GM18507 (cell line): Measurements from ENCODE around the gene TAS1R1.

Source experiments
- DNase-seq: peaks from one replicate; pipeline ENCODE4 v3.0.0; 2011; ENCODE audit warnings: low read depth; ENCODE audit not compliant: insufficient read length; ENCODE audit errors: extremely low spot score
- FAIRE-seq: peaks from 2 replicates; lab custom pipeline; 2011; peaks lifted over from hg19 to GRCh38; lab: Jason Lieb, UNC

TAS1R1 gene

DNA sequence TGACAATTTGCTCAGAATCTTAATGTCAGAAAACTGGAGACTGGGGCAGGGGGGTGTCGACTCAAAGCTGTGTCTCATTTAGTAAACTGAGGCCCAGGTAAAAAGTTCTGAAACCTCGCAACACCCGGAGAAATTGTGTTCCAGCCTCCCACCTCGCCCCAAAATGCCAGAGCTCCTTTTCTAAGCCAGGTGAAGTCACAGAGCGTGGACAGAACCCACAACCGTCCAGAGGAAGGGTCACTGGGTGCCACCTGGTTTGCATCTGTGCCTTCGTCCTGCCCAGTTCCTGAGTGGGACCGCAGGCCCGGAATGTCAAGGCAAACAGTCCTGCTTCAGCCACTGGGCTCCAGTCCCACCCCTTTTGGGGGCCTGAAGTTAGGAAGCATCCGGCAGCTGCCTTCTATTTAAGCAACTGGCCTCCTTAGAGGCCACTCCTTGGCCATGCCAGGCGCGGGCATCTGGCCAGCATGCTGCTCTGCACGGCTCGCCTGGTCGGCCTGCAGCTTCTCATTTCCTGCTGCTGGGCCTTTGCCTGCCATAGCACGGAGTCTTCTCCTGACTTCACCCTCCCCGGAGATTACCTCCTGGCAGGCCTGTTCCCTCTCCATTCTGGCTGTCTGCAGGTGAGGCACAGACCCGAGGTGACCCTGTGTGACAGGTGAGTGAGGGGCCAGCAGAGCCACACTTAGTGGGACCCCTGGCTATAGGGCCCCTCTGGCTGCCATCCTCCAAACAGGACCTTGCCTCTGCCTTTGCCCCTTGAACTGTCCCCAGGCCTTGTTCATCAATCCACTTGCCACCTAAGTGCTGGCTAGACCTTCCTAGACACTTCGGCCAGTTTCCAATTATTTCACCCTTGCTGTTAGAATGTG lies at the start of gene TAS1R1:
Gene TAS1R1 (plus strand): TSS at position 401 of the 872 bp plus-strand sequence. CDS start 67 bp downstream, at position 468.
- DNase-seq (no peak), FAIRE-seq (no peak)

DNA sequence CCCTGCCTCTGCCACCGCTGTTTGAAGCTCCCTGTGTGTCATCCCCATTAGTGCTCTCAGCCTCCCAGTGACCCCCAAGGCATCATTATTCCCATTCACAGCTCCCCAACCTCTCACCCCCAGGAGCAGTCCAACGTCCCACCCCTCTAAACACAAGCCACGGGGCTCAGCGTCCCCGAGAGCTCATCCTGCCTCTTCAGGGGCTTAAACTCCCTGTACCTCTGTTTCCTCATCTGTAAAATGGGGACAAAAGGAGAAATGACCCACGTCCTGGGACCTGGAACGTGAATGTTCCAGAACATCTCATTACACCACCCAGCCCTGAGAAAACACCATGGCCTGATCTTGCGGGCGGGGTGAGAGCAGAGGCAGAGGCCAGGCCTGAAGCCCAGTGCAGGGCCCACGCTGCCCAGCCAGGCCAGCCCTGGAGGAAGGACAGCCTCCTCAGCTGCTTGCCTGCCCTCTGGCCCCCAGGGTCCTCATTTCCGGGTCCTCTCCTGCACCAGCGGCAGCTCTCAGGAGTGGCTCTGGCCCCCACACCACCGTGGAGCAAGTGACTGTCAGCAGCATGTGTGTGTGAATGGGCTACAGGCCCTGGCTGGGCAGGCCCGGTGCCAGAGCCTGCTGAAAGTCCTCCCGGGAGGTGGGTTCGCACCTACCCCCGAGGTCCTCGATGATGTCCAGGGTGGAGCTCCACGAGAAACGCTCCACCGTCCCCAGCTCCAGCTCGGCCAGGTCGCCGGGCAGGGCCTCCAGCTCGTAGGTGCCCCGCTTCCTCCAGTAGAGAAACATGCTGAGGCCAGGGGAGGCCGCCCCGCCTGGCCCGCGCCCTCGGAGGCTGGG lies 49.5 kb upstream of the TAS1R1 start:
- DNase-seq: no peak

DNA sequence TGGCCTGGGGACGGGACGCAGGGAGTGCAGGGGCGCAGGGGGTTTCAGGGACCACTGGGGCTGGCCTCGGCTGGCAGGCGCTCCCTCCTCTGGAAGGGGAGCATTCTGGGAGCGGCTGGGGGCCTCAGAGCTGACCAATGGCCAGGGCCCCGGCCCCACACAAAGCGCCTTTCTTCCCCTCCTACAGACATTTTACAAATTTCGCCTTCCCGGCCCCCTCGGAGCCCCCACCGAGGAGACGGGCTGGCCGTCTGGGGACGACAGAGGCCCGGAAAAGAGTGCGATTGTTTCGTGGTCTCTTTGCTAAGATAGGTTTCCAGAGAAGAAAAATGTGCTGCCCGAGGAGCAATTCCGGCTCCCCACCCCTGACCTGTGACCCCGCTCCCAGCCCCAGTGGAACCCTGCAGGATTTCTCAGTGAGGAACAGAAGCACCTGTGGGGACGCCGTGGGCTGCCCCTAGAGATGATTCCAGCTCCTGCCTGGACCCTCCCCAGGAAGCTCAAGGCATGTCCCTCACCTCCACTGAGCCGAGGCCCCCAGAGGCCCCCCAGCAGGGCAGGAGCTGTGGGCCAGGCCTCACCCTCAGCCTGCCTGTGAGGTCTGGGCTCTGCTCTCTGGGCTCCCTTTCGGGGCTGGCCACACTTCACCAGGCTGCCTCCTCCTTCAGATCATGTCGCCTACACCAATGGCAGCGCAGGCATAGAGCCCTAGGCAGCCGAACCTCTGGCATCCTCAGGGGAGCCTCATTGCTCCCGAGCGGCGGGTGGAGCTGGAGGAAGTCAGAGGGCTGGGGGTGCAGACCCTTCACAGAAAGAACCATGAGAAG lies 48.7 kb upstream of the TAS1R1 start:
- DNase-seq (no peak), FAIRE-seq (no peak)

More for the DNA sequence above, 49.5 kb upstream of the TAS1R1 start:
- no peak for FAIRE-seq

GRCh38 chr1:6507037-6507428 lies 48.1 kb upstream of the TAS1R1 start:
- DNase-seq (no peak), FAIRE-seq (no peak)

DNA sequence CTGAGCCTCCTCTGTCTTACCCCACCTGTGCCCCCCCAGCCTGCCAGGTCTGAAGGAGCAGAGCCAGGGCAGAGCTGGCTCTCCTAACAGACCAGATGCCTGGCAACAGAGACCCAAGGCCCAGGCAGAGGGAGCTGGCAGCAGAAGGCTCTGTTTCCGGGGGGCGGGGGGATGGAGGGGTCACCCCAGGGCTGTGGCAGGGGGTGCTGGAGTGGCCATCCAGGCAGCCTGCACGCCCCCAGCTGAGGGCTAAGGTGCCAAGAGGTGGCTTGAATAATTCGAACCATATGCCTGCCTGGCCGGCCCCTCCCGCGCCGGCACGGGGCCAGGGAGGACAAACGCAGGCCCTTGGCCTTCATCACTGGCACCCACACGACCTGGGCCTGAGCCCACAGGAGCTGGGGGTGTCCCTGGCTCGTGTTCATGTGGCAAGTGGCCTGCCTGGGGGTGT lies 47.6 kb upstream of the TAS1R1 start:
- DNase-seq (no peak), FAIRE-seq (no peak)

DNA sequence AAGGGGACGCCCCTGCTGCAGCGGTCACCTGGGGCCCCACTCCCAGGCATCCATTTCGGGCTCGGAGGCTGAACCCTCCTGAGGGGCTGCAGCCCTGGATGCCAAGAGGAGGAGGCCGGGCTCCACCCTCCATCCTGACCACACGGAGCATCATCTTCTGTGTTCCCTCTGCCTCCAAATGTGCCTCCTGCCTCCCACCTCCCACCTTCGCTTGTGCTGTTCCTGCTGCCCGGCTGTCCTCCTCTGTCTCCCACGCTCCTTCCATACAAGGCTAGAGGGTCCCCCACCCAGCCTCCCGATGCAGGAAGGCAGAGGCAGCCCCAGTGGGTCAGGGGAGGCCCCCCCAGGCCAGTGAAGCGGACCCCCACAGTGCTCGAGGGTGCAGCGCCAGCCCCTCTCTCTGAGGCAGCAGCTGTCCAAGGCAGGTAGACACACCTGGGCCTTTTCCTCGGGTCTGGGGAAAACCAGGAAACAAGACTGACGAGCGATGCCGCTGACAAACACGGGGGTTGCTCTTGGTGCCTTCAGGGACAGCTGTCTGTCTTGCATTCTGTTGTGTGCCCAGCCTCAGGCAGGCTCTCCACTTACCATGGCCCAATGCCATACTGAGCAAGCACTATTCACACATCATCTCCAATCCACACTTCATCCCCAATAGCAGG lies 46.8 kb upstream of the TAS1R1 start:
- no peak for FAIRE-seq
- no peak for DNase-seq

DNA sequence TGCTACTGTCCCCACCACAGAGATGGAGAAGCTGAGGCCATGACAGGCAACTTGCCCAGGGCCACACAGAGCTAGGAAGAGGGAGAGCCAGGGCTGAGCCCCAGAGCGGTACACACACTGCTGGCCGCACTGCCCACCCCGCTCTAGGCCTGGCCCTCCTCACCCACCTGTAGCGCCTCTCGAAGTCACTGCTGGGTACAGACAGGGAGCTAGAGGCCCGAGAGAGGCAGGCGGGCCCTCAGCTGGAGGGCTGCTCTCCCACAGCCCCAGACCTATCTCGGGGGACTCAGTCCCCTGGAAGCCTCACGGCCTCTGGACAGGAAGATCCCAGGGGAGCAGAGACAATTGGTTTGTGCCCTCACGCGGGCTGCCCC lies 46.3 kb upstream of the TAS1R1 start:
- no peak for DNase-seq

DNA sequence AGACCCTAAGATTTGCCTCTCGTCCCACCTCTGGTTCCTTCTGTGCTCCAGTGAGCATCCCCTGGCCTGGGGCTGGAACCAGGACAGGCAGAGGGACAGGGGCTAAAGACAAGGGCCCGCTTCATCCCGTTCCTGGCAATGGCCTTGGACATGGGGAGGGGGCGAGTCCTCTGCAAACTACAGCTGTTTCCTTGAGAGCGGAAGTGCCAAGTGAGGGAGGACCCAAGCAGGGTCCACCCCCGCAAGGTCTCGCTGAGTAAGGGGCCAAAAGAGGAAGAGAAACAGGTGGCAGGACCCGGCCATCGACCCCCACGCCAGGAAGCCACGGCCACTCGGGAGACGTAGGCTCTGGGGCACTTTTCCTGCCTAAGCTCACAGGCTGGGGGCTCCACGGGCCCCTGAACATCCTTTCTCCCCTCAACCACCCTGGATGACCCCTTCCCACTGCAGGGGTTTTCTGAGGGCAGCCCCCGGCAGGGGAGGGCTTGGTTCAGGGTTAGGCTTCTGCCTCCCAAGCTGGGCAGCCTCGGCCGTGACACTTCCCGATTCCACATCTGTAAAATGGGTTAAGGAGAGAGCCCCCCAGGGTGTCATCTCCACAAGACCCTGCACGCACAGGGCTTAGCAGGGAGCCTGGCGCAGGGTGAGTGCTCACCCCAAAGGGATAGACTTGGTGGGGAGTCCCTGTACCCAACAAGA lies 45.7 kb upstream of the TAS1R1 start:
- DNase-seq (no peak), FAIRE-seq (no peak)

More for the DNA sequence above, 46.3 kb upstream of the TAS1R1 start:
- no peak for FAIRE-seq

DNA sequence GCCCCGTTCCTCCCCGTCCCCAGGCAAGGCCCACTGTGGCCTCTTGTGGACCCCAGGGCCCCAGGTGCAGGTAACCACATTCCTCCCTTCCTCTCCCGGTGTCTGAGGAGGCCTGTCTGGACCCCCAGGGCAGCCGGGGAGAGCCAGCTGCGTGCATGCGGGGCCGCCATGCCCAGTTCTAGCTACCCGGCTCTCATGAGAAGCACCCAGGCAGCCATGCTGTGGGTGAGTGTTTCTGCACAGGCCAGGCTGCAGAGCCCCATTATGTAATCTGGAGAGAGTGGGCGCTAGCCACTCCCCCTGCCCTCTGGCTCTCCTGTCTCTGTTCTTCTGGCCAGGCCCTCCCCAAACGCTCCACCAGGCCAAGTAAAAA lies 45.2 kb upstream of the TAS1R1 start:
- FAIRE-seq (no peak), DNase-seq (no peak)

DNA sequence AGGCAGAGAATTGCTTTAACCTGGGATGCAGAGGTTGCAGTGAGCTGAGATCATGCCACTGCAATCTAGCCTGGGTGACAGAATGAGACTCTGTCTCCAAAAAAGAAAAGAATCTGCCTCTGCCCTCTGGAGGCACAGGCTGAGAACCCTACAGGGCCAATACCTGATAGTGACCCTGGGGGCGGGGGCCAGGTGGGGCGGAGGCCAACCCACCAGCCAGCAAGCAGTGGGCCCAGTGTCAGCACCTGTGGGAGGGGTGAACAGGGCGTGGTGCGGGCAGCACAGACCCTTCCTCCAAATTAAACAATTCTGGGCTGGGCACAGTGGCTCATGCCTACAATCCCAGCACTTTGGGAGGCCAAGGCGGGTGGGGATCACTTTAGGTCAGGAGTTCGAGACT lies 44.6 kb upstream of the TAS1R1 start:
- no peak for DNase-seq
- FAIRE-seq: no peak

- DNase-seq: no peak
- FAIRE-seq: no peak
Measured at GRCh38 chr1:6511056-6511455, 44.1 kb upstream of the TAS1R1 start.

GRCh38 chr1:6511561-6512244 lies 43.4 kb upstream of the TAS1R1 start:
- DNase-seq: no peak
- no peak for FAIRE-seq

DNA sequence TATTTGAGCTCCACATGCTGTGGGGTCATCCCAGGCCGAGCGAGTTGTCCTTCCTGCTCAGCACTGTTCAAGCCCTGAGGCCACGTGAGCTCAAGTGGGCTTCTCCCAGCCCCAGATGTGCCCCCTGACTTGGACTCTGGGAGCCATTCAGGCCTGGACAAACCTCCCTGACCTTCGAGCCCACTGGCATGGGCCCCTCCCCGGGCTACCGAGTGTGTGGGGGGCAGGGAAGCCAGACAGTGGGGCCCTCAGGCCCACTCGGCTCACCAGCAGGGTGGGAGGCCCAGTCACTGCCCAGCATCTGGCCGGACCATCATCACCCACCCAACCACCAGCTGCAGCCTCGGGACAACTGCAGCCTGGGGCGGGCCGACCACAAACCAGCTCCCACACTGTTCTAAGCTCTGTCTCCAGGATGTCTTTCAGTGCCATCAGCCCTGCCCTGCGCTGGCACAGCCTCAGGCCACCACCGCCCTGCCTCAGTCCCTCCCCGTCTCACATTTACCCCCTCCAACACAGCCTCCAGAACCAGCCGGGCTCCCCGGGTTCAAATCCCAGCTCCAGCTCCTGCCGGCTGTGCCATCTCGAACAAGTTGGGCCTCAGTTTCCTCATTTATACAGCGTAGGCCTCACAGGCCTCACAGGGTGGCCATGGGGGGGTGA lies 42.7 kb upstream of the TAS1R1 start:
- DNase-seq (no peak), FAIRE-seq (no peak)

- DNase-seq (no peak), FAIRE-seq (no peak)
Measured at GRCh38 chr1:6512908-6513280, 42.2 kb upstream of the TAS1R1 start.

DNA sequence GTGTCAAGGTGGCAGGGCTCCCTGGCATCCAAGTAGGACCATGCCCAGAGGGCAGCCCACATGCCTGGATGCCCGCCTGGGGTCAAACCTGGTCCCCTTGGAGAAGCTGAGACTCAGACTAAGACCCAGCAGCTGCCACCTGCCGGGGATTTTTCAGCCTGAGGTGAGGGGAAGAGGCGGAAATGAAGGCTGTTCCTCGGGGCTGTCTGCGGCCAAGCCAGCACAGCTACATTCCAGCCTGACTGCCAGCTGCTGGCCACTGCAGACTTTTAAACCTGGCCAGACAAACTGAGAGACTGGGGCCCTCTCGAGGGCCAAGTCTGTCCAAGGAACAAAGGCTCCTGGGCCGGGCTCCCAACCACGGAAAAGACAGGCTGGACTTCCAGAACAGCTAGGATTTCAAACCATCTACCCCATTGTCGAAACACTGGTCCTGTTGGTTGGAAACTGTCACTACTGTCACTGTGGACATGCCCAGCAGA lies 41.7 kb upstream of the TAS1R1 start:
- no peak for DNase-seq
- no peak for FAIRE-seq

GRCh38 chr1:6515771-6516170 lies 39.3 kb upstream of the TAS1R1 start:
- FAIRE-seq: no peak
- DNase-seq: no peak

DNA sequence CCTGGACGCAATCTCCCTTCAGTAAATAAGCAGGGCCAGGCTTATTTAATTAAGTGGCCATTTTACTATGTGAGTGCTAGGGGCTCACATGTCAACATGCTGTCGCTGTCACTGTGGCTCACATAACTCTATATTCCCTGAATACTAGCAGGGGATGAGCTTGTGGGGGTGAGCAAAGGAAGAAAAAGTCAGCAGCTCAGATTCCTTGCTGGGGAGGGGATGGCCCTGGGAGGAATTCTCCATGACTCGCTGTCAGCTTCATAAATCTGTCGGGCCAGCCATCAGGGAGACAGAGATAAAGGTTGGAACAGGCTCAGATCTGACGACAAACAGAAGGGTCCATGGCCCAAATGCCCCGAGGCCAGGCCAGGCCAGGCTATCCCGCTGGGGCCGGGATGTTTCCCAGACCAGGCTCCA lies 37.7 kb upstream of the TAS1R1 start:
- FAIRE-seq (no peak), DNase-seq (no peak)
